Activated gamma-delta T cell treated with Interleukin-2 at 50 U/mL for 16 hours (primary cell): ENCODE results near the gene PRAMEF12.
"Not testable (repeated sequence)": the region's sequence is repeated elsewhere in the genome, so short reads cannot be mapped to it uniquely, and the experiment has no call there.

Experiments used
- DNase-seq: peaks from one replicate; pipeline ENCODE4 v3.0.0-alpha.2; 2020

PRAMEF12 gene

DNA sequence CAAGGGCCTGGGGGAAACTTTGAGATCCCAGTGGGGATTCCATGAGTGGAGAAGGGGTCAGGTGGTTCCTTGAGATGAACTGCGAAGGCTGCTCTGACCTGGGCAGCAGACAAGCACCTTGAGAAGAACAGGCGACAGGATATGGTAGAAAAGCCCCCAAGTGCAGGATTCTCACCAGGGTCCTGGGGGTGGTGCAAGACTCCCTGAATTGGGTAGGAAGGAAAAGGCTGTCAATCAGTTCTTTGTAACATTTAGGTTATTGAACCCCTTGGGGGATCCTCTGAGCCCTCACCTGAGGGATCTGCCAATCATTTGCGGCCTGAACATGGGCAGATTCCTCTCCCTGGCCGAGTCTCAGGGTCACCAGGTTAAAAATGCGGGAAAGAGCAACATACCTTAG lies 2.4 kb upstream of the PRAMEF12 start:
- no peak for DNase-seq

DNA sequence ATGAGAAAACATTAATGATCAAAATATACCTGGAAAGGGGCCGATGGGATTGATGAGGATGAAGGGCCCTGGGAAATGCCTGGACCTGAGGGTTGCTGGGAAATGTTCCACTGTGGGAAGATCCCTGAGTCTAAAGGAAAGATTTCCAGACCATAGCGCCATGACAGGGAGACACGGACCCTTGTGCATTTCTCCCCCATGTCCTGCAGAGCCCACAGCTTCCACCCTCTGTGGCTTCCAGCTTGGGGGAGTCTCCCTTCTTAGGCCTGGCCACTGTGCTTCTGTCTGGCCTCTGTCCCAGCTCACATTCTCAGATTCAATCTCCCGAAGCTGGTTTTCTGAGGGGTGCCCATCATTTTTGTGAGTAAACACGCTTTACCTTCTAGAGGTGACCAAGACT lies 1.0 kb upstream of the PRAMEF12 start:
- no peak for DNase-seq

DNA sequence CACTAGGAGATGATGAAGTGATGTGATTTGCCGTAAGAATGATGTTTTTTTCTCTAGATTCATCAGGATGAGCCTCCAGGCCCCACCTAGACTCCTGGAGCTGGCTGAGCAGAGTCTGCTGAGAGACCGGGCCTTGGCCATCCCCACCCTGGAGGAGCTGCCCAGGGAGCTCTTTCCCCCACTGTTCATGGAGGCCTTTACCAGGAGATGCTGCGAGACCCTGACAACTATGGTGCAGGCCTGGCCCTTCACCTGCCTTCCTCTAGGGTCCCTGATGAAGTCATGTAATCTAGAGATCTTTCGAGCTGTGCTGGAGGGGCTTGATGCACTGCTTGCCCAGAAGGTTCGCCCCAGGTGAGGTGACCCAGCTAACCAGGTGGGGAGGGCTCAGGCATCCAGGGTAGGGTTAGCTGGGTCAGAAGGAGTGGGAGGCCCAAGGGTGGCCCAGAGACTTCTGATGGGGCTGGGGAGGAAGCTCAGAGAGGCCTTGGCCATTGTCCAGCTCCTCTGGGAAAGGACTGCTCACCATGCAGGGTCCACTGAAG lies 1.3 kb downstream of the PRAMEF12 start:
- DNase-seq, result no peak

DNA sequence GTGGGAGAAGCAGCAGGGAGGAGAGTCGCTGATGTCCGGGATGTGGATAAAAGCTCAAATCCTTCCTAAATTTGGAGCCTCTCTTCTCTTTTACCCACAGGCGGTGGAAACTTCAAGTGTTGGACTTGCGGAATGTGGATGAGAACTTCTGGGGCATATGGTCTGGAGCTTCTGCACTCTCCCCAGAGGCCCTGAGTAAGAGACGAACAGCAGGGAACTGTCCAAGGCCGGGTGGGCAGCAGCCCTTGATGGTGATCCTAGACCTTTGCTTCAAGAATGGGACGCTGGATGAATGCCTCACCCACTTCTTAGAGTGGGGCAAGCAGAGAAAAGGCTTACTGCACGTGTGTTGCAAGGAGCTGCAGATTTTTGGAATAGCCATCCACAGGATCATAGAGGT lies 1.9 kb downstream of the PRAMEF12 start:
- no peak for DNase-seq

DNA sequence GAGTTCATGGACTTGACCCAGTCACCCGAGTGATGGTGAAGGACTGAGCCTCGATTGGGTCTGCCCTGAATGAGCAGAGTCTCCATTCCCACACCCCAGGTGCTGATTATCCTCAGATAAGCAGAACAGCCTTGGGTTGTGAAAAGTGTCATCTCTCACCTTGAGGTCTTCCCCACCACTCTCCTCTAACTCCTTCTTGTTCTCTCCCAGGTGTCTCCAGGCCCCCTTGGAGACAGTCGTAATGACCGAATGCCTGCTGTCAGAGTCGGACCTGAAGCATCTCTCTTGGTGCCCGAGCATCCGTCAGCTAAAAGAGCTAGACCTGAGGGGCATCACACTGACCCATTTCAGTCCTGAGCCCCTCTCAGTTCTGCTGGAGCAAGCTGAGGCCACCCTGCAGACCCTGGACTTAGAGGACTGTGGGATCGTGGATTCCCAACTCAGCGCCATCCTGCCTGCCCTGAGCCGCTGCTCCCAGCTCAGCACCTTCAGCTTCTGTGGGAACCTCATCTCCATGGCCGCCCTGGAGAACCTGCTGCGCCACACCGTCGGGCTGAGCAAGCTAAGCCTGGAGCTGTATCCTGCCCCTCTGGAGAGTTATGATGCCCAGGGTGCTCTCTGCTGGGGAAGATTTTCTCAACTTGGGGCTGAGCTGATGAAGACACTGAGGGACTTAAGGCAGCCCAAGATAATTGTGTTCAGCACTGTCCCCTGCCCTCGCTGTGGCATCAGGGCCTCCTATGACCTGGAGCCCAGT lies 3.4 kb downstream of the PRAMEF12 start:
- no peak for DNase-seq

DNA sequence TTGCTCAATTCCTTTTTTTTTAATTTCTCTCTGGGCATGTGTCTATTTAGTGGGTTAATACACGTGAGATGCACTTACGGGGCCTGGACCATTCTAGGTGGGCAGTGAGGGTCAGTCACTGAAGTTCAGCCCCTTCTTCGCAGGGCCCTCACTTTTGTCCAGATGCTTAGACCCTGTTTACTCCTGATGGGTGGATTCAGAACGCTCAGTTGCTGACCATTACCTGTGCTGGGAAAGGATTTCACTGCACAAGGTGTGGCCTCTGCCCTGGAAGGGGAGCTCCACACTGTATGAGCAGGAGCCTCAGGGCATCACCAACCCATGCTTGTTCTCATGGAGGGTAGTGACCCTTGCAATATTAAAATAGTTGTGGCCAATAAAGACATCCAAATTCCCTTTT lies 4.5 kb downstream of the PRAMEF12 start:
- DNase-seq, result no peak

DNA sequence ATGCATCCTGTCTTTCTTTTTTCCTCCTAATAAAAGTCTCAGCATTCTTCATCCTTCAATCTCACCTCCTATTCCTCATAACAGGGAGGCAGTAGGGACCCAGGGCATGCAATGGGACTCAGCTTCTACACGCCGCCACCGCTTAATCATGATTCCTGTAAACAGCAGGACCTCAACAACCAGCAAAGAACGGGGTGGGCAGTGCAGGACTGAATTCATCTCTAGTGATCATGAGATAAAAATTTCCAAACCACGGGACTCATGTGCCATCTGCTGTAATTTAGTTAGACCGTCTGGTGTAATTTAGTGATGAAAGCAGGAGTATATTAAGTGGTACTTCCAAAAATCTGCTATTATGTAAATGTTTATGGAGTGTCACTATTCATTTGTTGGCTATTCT lies 5.4 kb downstream of the PRAMEF12 start:
- DNase-seq, result no peak

DNA sequence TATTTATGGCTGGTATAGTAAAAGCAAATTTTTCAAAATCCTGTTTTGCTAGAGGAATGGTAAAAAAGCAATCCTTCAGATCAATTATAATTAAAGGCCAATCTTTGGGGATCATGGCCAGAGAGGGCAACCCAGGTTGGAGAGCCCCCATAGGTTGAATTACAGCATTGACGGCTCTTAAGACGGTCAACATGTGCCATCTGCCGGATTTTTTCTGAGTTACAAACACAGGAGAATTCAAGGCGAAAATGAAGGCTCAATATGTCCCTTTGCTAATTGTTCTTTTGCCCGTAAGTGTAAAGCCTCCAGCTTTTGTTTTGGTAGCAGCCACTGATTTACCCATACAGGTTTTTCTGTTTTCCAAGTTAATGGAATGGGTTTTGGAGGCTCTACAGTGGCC lies 8.0 kb downstream of the PRAMEF12 start:
- DNase-seq, result not testable (repeated sequence)

DNA sequence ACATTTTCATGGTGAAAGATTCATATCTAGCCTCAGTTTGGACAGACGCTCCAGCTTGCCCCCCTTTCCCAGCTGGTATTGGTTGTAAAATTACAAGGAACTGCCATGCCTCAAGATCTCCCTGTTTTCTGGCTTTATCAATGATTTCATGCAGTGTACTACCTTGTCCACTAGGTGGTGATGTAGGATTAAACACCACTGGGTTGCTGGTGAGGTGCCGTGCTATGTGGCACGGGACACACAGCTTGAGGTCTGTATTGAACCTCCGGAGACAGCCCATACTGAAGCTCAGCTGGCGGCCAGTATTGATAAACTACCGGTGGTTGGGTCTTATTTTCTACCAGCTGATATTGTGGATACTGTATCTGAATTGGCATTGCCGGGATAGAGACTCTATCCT lies 10.2 kb downstream of the PRAMEF12 start:
- not testable (repeated sequence) for DNase-seq

DNA sequence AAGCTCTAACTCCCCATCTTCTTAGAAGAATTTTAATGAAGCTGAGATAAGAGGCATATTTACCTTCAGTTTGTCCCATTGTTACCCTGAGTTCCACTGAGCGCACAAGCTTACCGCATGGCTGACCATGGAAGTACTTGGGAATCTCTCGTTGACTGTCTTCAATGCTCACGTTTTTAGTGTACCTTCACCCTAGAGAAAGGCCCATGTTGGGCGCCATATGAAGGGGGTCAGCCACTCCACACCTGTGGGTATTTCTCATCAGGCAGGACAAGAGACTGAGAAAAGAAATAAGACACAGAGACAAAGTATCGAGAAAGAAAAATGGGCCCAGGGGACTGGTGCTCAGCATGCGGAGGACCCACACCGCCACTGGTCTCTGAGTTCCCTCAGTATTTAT lies 11.2 kb downstream of the PRAMEF12 start:
- DNase-seq, result not testable (repeated sequence)

DNA sequence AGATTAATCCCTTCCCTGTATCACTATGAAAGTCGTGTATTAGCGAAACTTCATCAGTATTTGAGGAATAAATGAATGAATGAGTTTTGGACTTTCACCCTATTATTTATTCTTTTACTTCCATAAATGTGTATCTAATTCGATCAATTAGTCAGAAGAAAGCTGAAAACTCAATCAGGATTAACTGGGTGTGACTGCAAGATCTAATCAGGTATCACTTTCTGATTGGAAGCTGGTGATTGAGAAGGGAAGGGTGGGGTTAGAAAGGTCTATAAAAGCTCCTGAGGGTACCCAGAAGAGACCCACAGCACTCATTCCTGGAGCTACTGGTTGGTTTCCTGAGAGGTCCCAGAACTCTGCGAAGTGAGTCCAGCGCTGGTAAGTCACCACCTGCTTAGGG lies 17.6 kb downstream of the PRAMEF12 start, which contains the start of gene PRAMEF1:
Gene PRAMEF1, plus strand, starts transcription at position 301 of the 400 bp plus-strand sequence. CDS start 1,831 bp downstream, outside the sequence.
- not testable (repeated sequence) for DNase-seq

DNA sequence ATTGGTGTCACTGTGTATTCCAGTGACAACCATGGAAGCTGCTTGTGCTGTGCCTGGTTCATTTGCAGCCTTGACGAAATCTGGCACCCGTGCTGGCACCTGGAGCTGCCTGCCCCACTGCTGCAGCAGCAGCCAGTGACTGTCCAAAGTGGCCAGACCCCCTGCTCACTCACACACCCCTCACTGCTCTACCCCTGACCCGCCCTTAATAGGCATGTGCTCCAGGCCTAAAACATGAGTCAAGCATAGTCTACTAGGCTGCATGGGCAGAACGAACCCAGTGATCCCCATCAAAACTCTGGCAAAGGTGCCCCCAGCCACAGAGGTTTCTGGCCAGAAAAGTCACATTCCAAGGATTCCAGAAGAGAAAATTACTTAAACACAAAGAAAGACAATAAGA lies 25.4 kb downstream of the PRAMEF12 start:
- DNase-seq, result no peak

DNA sequence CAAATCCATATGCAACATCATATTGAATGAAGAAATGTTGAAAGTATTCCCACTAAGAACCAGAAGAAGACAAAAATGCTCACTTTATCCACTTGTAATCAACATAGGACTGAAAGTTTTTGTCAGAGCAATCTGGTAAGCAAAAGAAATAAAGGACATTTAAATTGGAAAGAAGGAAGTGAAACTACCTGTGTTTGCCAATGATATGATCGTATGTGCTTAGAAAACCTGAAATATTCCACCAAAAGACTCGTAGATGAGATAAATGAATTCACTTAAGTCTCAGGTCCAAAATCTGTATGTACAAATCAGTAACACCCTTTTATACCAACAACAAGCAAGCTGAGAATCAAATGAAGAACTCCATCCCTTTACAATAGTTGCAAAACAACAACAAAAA lies 26.2 kb downstream of the PRAMEF12 start:
- no peak for DNase-seq

DNA sequence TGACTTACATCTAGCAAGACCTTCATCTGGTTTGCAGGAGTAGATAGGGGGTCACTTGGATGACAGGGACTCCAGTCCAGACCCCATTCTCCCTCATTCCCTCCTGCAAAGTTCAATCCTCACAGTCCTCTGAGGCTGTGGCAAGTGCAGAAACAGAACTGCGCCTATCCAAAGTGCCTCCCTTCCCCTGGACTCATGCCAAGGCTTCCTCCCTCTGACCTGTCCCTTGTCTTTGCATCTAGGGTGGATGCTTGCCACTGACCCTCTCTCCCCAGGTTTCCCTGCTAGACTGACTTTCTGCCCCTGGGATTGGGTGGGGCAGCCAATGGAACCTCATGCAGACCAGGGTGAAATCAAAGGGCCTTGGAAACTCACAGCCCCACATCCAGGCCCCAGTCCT lies 36.4 kb downstream of the PRAMEF12 start:
- DNase-seq, result no peak

DNA sequence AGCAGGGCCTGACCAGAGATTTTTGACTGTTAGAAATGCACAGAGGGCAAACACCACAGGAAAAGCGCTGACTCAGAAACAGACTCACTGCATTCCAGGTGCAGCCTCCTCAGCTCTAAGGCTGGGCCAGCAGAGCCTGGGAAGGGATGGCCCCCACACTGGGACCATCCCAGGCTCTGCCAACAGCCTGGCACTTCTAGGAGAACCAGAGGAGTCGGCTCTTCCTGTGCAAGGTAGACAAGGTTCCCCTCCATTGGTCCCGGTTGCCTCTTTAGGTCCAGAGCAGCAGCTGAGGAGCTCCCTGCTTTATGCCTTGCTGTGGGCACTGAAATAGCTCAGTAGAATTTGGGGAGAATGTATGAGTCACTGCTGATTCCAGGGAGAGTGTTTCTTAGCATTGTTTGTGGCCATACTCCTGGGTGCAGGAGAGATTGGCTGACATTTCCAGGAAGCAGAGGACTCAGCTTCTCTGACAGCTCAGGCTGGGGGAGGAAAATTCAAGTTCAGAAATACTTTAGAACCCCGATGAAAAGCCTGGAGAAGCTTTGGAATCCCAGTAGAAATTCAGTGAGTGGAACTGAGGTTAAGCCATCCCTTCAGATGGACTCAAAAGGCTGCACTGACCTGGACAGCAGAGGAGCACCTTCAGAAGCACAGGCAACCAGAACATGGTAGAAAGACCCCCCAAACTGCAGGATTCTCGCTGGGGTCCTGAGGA lies 37.3 kb downstream of the PRAMEF12 start:
- DNase-seq, result no peak

DNA sequence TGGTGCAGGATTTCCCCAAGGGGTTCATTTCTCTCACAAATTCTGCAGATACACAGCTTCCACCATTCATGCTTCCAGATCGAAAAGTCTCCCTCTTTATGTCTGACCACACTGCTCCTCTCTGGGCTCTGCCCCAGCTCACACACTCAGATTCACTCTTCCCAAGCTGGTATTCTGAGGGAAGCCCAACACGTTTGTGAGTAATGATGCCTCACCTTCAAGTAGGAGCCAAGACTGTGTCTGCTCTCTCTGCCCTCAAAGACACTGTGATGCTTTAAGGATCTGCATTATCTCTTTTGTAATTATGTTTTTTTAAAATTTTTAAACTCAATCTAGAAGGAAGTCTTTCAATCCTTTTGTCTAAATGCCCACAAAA lies 37.9 kb downstream of the PRAMEF12 start:
- no peak for DNase-seq

DNA sequence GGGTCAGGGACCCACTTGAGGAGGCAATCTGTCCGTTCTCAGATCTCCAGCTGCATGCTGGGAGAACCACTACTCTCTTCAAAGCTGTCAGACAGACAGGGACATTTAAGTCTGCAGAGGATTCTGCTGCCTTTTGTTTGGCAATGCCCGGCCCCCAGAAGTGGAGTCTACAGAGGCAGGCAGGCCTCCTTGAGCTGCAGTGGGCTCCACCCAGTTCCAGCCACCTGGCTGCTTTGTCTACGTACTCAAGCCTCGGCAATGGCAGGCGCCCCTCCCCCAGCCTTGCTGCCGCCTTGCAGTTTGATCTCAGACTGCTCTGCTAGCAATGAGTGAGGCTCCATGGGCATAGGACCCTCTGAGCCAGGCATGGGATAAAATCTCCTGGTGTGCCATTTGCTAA lies 45.5 kb downstream of the PRAMEF12 start:
- not testable (repeated sequence) for DNase-seq
